Choroid plexus epithelial cell (primary cell): ENCODE results near the gene TMPRSS9.

Experiments
- DNase-seq: peaks from one replicate; pipeline ENCODE4 v3.0.0-alpha.2; 2010; ENCODE audit warnings: low read depth
- H3K4me3 ChIP-seq: 2 replicates; pipeline ENCODE4 v1.5.1; 2011; ENCODE audit warnings: low read depth, mild to moderate bottlenecking, control low read depth, low read length, moderate library complexity
- TF ChIP-seq, protein P1 (sequence below): conservative IDR thresholded peaks from 2 replicates; pipeline ENCODE4 v1.5.1; 2011; ENCODE audit warnings: low read depth, mild to moderate bottlenecking, control low read depth, inconsistent platforms, low read length, moderate library complexity

The TMPRSS9 gene

DNA sequence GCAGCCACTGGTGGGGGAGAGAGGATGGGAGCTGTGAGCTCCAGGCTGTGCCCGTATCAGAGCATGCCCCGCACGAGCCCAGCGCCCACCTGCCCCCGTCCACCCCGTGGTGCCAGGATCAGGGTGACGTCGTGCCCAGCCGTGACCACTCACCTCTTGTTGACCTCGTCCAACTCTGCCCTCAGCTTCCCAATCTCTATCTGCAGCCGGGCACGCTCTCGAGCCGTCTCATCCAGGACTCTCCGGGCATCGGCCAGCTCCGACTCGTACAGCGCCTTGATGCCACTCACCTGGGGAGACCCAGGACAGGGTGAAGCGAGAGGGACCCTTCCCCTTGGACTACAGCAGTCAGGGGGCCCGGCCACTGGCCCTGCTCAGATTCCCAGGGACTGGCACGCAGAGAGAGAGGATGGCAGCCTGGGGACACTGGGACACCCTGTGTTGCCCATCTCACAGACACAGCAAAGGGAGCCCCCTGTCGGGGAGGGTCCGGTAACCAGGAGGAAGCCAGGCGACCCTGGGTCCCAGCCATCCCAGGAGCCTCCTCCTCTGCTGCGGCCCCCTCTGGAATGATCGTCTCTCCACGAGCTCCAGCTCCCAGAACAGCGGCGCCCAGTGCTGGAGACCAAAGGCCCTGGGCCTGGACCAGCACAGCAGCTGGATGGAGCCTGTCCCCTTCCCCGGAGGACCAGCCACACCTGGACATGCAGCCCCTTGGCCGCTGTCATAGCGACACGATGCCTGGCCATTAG, 84.4 kb downstream of the TMPRSS9 start:
- H3K4me3 ChIP-seq, result no peak overlapping the region
- TF ChIP-seq, protein P1, sequence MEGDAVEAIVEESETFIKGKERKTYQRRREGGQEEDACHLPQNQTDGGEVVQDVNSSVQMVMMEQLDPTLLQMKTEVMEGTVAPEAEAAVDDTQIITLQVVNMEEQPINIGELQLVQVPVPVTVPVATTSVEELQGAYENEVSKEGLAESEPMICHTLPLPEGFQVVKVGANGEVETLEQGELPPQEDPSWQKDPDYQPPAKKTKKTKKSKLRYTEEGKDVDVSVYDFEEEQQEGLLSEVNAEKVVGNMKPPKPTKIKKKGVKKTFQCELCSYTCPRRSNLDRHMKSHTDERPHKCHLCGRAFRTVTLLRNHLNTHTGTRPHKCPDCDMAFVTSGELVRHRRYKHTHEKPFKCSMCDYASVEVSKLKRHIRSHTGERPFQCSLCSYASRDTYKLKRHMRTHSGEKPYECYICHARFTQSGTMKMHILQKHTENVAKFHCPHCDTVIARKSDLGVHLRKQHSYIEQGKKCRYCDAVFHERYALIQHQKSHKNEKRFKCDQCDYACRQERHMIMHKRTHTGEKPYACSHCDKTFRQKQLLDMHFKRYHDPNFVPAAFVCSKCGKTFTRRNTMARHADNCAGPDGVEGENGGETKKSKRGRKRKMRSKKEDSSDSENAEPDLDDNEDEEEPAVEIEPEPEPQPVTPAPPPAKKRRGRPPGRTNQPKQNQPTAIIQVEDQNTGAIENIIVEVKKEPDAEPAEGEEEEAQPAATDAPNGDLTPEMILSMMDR, result no peak
- no peak for DNase-seq

DNA sequence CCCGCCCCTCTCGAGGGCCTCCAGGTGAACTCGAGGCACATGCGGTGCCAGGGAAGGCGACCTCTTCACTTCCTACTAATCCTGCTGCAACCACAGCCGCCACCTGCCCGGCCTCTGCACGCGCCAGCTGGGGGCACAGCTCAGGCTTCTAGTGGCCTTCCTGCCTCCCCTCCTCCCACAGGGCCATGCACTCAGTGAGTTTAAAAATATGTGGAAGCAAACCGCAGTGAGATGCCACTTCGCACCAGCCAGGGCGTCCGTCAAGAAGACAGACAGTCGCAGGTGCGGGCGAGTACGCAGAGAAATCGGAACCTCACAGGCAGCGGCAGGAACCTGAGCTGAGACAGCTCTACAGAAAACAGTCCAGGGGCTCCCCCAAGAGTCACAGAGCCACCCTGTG, 86.3 kb downstream of the TMPRSS9 start:
- H3K4me3 ChIP-seq, result no peak overlapping the region
- TF ChIP-seq, protein P1, result no peak
- no peak for DNase-seq

DNA sequence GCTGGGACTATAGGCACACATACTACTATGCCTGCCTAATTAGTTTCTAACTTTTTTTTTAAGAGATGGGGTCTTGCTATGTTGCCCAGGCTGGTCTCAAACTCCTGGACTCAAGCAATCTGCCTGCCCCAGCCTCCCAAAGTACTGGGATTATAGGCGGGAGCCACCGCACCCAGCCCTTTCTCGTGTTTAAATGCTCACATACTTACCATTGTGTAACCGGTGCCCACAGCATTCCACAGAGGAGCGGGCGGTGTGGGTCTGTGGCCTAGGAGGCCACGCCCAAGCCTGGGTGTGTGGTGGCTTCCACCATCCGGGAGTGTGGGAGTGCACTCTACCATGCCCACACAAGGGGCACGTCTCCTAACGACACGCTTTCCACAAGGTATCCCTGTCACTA, 89.0 kb downstream of the TMPRSS9 start:
- no peak for DNase-seq
- TF ChIP-seq, protein P1, result no peak
- H3K4me3 ChIP-seq, result no peak overlapping the region

DNA sequence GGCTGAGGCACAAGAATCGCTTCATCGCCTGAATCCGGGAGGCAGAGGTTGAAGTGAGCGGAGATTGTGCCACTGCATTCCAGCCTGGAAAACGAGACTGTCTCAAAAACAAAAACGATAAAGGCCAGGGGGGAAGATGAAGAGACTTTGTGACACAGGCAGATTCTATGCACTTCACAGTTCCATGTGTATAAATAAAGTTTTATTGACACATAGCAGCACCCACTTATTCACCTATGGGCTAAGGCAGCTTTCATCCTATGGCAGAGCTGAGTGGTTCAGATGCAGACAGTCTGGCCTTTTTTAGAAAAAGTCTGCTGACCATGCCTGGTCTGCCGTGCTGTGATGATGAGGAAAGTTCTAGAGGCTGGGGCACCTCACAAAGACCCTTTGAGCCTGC, 91.1 kb downstream of the TMPRSS9 start:
- TF ChIP-seq, protein P1, result no peak
- H3K4me3 ChIP-seq, result no peak overlapping the region

DNA sequence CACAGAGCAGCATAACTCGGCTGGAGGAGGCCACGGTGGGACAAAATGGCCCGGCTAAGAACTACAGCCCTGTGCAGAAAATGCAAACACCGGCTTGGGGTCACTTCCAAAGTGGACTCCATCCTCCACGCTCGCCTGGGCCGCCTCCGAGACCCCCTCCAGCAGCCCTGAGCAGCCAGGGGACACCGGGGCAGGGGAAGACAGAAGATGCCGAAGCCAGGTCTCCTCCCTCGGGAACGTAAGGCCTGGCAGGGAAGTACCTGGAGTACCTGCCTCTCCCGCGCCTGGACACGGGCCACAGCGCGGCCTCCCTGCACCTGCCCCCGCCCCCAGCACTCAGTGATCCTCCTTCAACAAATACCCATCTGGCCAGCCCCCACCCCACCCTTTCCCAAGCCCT, 91.7 kb downstream of the TMPRSS9 start:
- TF ChIP-seq, protein P1, result no peak
- no peak for DNase-seq
- no peak overlapping the region for H3K4me3 ChIP-seq

More for the DNA sequence above, 91.1 kb downstream of the TMPRSS9 start:
- DNase-seq, result no peak

DNA sequence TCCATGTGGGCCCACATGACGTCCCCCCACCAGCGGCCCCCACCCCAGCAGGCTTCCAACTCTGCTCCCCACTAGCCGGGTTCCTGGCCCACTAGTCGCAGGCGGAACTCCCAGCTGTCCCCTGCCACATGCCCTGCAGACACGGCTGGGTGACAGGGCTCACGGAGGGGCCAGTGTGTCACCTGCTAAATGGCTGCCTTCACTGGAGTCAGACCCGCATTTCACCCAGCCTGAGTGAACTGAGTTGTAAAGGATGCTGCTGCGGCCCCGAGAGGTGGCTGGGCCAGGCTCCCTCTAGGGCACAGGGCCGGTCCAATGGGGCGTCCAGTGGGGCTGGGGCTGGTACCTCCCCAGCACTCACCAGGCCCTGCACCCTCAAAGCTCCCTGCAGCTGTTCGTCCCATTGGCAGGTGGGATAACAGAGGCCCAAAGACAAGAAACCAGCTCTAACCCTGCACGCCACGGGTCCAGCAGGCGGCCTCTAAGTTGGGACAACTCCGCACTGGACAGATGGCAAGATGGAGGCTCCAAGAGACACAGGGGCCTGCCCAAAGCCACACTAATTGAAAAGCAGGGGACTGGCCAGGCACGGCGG, 93.5 kb downstream of the TMPRSS9 start:
- H3K4me3 ChIP-seq, result no peak overlapping the region
- TF ChIP-seq, protein P1, result no peak
- no peak for DNase-seq
